ENCODE results near the gene ADAMTS8. TPM values are rescaled to one million over a fixed set of nuclear protein-coding genes. Genes with fewer than 3 reads are reported as not detected.

The ADAMTS8 gene
- total RNA-seq, 1 experiment from 2014 or later: 0.15 TPM

DNA sequence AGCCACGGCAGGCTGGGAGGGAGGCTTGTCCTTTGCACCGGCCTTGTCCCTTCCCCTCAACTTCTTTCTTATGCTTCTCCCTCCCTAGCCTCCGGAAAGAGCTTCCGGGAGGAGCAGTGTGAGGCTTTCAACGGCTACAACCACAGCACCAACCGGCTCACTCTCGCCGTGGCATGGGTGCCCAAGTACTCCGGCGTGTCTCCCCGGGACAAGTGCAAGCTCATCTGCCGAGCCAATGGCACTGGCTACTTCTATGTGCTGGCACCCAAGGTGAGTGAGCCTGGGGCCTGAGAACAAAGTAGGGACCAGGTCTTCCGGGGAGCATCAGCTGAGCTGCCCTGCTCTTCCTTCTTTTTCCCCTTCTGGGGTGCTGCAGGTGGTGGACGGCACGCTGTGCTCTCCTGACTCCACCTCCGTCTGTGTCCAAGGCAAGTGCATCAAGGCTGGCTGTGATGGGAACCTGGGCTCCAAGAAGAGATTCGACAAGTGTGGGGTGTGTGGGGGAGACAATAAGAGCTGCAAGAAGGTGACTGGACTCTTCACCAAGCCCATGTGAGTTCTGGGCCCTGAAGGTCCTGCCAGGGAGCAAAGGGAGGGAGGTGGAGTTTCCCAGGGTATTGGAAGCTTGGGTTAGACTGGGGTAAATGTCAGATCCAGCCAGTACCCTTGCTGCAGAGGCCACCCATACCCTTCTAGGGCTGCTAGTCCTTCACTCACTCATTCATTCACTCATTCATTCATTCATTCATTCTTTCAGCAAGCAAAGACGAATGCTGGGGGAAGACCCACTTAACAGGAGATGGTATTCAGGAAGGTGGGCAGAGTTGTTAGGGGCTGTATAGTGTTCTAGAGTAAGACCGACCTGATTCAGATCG, 42.7 kb upstream of the ADAMTS8 start:
- intact Hi-C loops (cut with micrococcal nuclease; ENCODE audit: unreplicated experiment): no loop called here
- CTCF ChIA-PET: no interaction called here
- no peak for DNase-seq (ENCODE audit: low read depth, low spot score)

DNA sequence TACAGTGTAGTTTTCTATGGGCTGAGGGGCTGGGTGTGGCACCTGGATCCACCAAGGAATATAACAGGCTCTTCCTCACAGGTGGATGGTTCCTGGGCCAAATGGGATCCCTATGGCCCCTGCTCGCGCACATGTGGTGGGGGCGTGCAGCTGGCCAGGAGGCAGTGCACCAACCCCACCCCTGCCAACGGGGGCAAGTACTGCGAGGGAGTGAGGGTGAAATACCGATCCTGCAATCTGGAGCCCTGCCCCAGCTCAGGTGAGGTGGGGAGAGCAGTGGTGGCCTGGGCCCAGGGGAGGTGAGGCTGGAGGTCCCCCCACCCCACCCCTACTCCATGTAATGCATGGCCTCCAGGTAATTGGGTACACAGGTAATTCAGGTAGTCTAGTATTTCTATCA, 40.8 kb upstream of the ADAMTS8 start:
- Histone ChIP-seq H3K4me3 (ENCODE audit: low read depth in 2 of 2, low read length in 2 of 2) (no peak overlapping the region), H3K27ac (ENCODE audit: low read length) (no peak overlapping the region), H3K27me3 (ENCODE audit: control insufficient read depth, insufficient read depth, low read length) (no peaks in the 10 kb centered on the region), H3K9me3 (ENCODE audit: control insufficient read depth, insufficient read depth, low read depth, low read length) (no peaks in the 10 kb centered on the region), H3K4me1 (ENCODE audit: control insufficient read depth, insufficient read depth, low read length) (no peaks in the 10 kb centered on the region), H3K36me3 (ENCODE audit: control insufficient read depth, insufficient read depth, low read length) (no peaks in the 10 kb centered on the region; the same call in none of the 2 replicates)
- ChIA-PET POLR2A (no interaction called here), CTCF (no interaction called here)
- TF ChIP-seq, protein P1, sequence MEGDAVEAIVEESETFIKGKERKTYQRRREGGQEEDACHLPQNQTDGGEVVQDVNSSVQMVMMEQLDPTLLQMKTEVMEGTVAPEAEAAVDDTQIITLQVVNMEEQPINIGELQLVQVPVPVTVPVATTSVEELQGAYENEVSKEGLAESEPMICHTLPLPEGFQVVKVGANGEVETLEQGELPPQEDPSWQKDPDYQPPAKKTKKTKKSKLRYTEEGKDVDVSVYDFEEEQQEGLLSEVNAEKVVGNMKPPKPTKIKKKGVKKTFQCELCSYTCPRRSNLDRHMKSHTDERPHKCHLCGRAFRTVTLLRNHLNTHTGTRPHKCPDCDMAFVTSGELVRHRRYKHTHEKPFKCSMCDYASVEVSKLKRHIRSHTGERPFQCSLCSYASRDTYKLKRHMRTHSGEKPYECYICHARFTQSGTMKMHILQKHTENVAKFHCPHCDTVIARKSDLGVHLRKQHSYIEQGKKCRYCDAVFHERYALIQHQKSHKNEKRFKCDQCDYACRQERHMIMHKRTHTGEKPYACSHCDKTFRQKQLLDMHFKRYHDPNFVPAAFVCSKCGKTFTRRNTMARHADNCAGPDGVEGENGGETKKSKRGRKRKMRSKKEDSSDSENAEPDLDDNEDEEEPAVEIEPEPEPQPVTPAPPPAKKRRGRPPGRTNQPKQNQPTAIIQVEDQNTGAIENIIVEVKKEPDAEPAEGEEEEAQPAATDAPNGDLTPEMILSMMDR (IDR thresholded peaks at IDR 0.05): no peak
- no peak for TF ChIP-seq POLR2AphosphoS5 (IDR thresholded peaks at IDR 0.05; ENCODE audit: low read depth, low read length)
- TF ChIP-seq SIN3A (IDR thresholded peaks at IDR 0.05; ENCODE audit: borderline replicate concordance, insufficient read depth, low read depth, low read length): no peak
- TF ChIP-seq TCF7L2 (IDR thresholded peaks at IDR 0.05; ENCODE audit: low read depth, low read length): no peak
- TF ChIP-seq, protein P2, sequence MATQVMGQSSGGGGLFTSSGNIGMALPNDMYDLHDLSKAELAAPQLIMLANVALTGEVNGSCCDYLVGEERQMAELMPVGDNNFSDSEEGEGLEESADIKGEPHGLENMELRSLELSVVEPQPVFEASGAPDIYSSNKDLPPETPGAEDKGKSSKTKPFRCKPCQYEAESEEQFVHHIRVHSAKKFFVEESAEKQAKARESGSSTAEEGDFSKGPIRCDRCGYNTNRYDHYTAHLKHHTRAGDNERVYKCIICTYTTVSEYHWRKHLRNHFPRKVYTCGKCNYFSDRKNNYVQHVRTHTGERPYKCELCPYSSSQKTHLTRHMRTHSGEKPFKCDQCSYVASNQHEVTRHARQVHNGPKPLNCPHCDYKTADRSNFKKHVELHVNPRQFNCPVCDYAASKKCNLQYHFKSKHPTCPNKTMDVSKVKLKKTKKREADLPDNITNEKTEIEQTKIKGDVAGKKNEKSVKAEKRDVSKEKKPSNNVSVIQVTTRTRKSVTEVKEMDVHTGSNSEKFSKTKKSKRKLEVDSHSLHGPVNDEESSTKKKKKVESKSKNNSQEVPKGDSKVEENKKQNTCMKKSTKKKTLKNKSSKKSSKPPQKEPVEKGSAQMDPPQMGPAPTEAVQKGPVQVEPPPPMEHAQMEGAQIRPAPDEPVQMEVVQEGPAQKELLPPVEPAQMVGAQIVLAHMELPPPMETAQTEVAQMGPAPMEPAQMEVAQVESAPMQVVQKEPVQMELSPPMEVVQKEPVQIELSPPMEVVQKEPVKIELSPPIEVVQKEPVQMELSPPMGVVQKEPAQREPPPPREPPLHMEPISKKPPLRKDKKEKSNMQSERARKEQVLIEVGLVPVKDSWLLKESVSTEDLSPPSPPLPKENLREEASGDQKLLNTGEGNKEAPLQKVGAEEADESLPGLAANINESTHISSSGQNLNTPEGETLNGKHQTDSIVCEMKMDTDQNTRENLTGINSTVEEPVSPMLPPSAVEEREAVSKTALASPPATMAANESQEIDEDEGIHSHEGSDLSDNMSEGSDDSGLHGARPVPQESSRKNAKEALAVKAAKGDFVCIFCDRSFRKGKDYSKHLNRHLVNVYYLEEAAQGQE (IDR thresholded peaks at IDR 0.05; ENCODE audit: insufficient read depth in 1 of 2, low read depth in 2 of 2, low read length in 1 of 2): no peak
- DNase-seq (ENCODE audit: low read depth, low spot score) (no peak), ATAC-seq (no peak)
- intact Hi-C loops (cut with micrococcal nuclease; ENCODE audit: unreplicated experiment): no loop called here
- in situ Hi-C loops (cut with HindIII; ENCODE audit: low pct_unique_long_range_greater_than_20kb, low sequenced_read_pairs): loop anchor here (10.0 kb wide), 1 partner anchor 376 kb away; no protein-coding TSS in a partner anchor
- no TSS peak for BruUV-seq (replicated peaks)

More for the DNA sequence above, 42.7 kb upstream of the ADAMTS8 start:
- TF ChIP-seq SIN3A (IDR thresholded peaks at IDR 0.05; ENCODE audit: borderline replicate concordance, insufficient read depth, low read depth, low read length) (no peak), TCF7L2 (IDR thresholded peaks at IDR 0.05; ENCODE audit: low read depth, low read length) (no peak), POLR2AphosphoS5 (IDR thresholded peaks at IDR 0.05; ENCODE audit: low read depth, low read length) (no peak)
- TF ChIP-seq, protein P2 (IDR thresholded peaks at IDR 0.05; ENCODE audit: insufficient read depth in 1 of 2, low read depth in 2 of 2, low read length in 1 of 2): no peak
- TF ChIP-seq, protein P1 (IDR thresholded peaks at IDR 0.05): no peak
- no TSS peak for BruUV-seq (replicated peaks)
- in situ Hi-C loops (cut with HindIII; ENCODE audit: low pct_unique_long_range_greater_than_20kb, low sequenced_read_pairs): no loop called here
- H3K4me3 ChIP-seq (ENCODE audit: low read depth in 2 of 2, low read length in 2 of 2): no peak overlapping the region
- H3K27me3 ChIP-seq (ENCODE audit: control insufficient read depth, insufficient read depth, low read length): no peaks in the 10 kb centered on the region
- no peaks in the 10 kb centered on the region for H3K4me1 ChIP-seq (ENCODE audit: control insufficient read depth, insufficient read depth, low read length)
- ATAC-seq: no peak
- H3K27ac ChIP-seq (ENCODE audit: low read length): no peak overlapping the region
- no peaks in the 10 kb centered on the region; the same call in none of the 2 replicates for H3K36me3 ChIP-seq (ENCODE audit: control insufficient read depth, insufficient read depth, low read length)
- H3K9me3 ChIP-seq (ENCODE audit: control insufficient read depth, insufficient read depth, low read depth, low read length): no peaks in the 10 kb centered on the region
- POLR2A ChIA-PET: no interaction called here
